Measurements from ENCODE around the gene SHPK. TPM values are rescaled to one million over a fixed set of nuclear protein-coding genes. Genes with fewer than 3 reads are reported as not detected.

Gene SHPK
- total and polyA plus RNA-seq, 5 donors: 2.9 to 5.8 (median 4.9) TPM

GRCh38 chr17:3622977-3623594, 13.0 kb downstream of the SHPK start:
- 94% methylated on average over 16 of the region's 16 CpGs for WGBS
- Histone ChIP-seq H3K27ac (ENCODE audit: low read length) (no peak overlapping the region), H3K27me3 (ENCODE audit: control insufficient read depth, insufficient read depth) (no peaks in the 10 kb centered on the region), H3K4me1 (ENCODE audit: control insufficient read depth, insufficient read depth, low read length) (no peaks in the 10 kb centered on the region), H3K9me3 (ENCODE audit: control insufficient read depth, low read length) (no peaks in the 10 kb centered on the region), H3K4me3 (ENCODE audit: low read length) (no peak overlapping the region)
- peak in 1 of 2 donors; percentile 24 for ATAC-seq
- no peak for DNase-seq
- intact Hi-C loops (cut with DNase I): no loop called here

- Histone ChIP-seq H3K9me3 (ENCODE audit: control insufficient read depth, low read length) (no peaks in the 10 kb centered on the region), H3K4me3 (ENCODE audit: low read length) (no peak overlapping the region), H3K27ac (ENCODE audit: low read length) (no peak overlapping the region), H3K4me1 (ENCODE audit: control insufficient read depth, insufficient read depth, low read length) (no peaks in the 10 kb centered on the region), H3K27me3 (ENCODE audit: control insufficient read depth, insufficient read depth) (no peaks in the 10 kb centered on the region)
- ATAC-seq (no peak), DNase-seq (no peak)
- 97% methylated on average over 8 of the region's 8 CpGs for WGBS
- intact Hi-C loops (cut with DNase I): no loop called here
Measured at GRCh38 chr17:3621146-3621720, 14.8 kb downstream of the SHPK start.

GRCh38 chr17:3615160-3615870, 20.7 kb downstream of the SHPK start:
- Histone ChIP-seq H3K27me3 (ENCODE audit: control insufficient read depth, insufficient read depth) (no peaks in the 10 kb centered on the region), H3K27ac (ENCODE audit: low read length) (no peak overlapping the region), H3K4me1 (ENCODE audit: control insufficient read depth, insufficient read depth, low read length) (no peaks in the 10 kb centered on the region), H3K9me3 (ENCODE audit: control insufficient read depth, low read length) (no peaks in the 10 kb centered on the region), H3K4me3 (ENCODE audit: low read length) (no peak overlapping the region)
- 93% methylated on average over 18 of the region's 18 CpGs for WGBS
- no peak for ATAC-seq
- intact Hi-C loops (cut with DNase I): no loop called here
- no peak for DNase-seq

- no peak overlapping the region for H3K27ac ChIP-seq (ENCODE audit: low read length)
- 95% methylated on average over 6 of the region's 6 CpGs for WGBS
Measured at GRCh38 chr17:3613124-3613523, 22.9 kb downstream of the SHPK start.

GRCh38 chr17:3610523-3610922, 25.5 kb downstream of the SHPK start:
- H3K27ac ChIP-seq (ENCODE audit: low read length): no peak overlapping the region
- WGBS: 76% methylated on average over 14 of the region's 14 CpGs
- no peak overlapping the region for H3K4me3 ChIP-seq (ENCODE audit: low read length)
- DNase-seq: no peak
- peak in 1 of 2 donors; percentile 13 for ATAC-seq
- H3K9me3 ChIP-seq (ENCODE audit: control insufficient read depth, low read length): no peaks in the 10 kb centered on the region
- H3K4me1 ChIP-seq (ENCODE audit: control insufficient read depth, insufficient read depth, low read length): no peaks in the 10 kb centered on the region
- no peaks in the 10 kb centered on the region for H3K27me3 ChIP-seq (ENCODE audit: control insufficient read depth, insufficient read depth)
- intact Hi-C loops (cut with DNase I): no loop called here

More at GRCh38 chr17:3613124-3613523, 22.9 kb downstream of the SHPK start:
- intact Hi-C loops (cut with DNase I): no loop called here
- ATAC-seq: no peak
- no peaks in the 10 kb centered on the region for H3K4me1 ChIP-seq (ENCODE audit: control insufficient read depth, insufficient read depth, low read length)
- H3K27me3 ChIP-seq (ENCODE audit: control insufficient read depth, insufficient read depth): no peaks in the 10 kb centered on the region
- no peaks in the 10 kb centered on the region for H3K9me3 ChIP-seq (ENCODE audit: control insufficient read depth, low read length)
- no peak overlapping the region for H3K4me3 ChIP-seq (ENCODE audit: low read length)
- no peak for DNase-seq

- WGBS: 95% methylated on average over 10 of the region's 10 CpGs
Measured at GRCh38 chr17:3609689-3610088, 26.4 kb downstream of the SHPK start.

GRCh38 chr17:3603870-3604259, 32.2 kb downstream of the SHPK start:
- Histone ChIP-seq H3K27ac (ENCODE audit: low read length) (no peak overlapping the region), H3K4me3 (ENCODE audit: low read length) (no peak overlapping the region), H3K4me1 (ENCODE audit: control insufficient read depth, insufficient read depth, low read length) (no peaks in the 10 kb centered on the region), H3K9me3 (ENCODE audit: control insufficient read depth, low read length) (no peaks in the 10 kb centered on the region), H3K27me3 (ENCODE audit: control insufficient read depth, insufficient read depth) (no peaks in the 10 kb centered on the region)
- intact Hi-C loops (cut with DNase I): no loop called here
- ATAC-seq (no peak), DNase-seq (no peak)
- WGBS: 87% methylated on average over 4 of the region's 4 CpGs

More at GRCh38 chr17:3609689-3610088, 26.4 kb downstream of the SHPK start:
- ATAC-seq (no peak), DNase-seq (no peak)
- intact Hi-C loops (cut with DNase I): no loop called here
- Histone ChIP-seq H3K4me1 (ENCODE audit: control insufficient read depth, insufficient read depth, low read length) (no peaks in the 10 kb centered on the region), H3K4me3 (ENCODE audit: low read length) (no peak overlapping the region), H3K27ac (ENCODE audit: low read length) (no peak overlapping the region), H3K9me3 (ENCODE audit: control insufficient read depth, low read length) (no peaks in the 10 kb centered on the region), H3K27me3 (ENCODE audit: control insufficient read depth, insufficient read depth) (no peaks in the 10 kb centered on the region)

- H3K4me1 ChIP-seq (ENCODE audit: control insufficient read depth, insufficient read depth, low read length): no peaks in the 10 kb centered on the region
- no peak overlapping the region for H3K4me3 ChIP-seq (ENCODE audit: low read length)
- ATAC-seq (no peak), DNase-seq (no peak)
- intact Hi-C loops (cut with DNase I): no loop called here
- 93% methylated on average over 17 of the region's 17 CpGs for WGBS
- H3K27me3 ChIP-seq (ENCODE audit: control insufficient read depth, insufficient read depth): no peaks in the 10 kb centered on the region
- H3K27ac ChIP-seq (ENCODE audit: low read length): no peak overlapping the region
- no peaks in the 10 kb centered on the region for H3K9me3 ChIP-seq (ENCODE audit: control insufficient read depth, low read length)
Measured at GRCh38 chr17:3603119-3603869, 32.8 kb downstream of the SHPK start.

- peak in 1 of 2 donors; percentile 45 for ATAC-seq
- no peaks in the 10 kb centered on the region for H3K27me3 ChIP-seq (ENCODE audit: control insufficient read depth, insufficient read depth)
- intact Hi-C loops (cut with DNase I): no loop called here
- WGBS: 62% methylated on average over 16 of the region's 16 CpGs
- no peak for DNase-seq
- H3K27ac ChIP-seq (ENCODE audit: low read length): no peak overlapping the region
- no peak overlapping the region for H3K4me3 ChIP-seq (ENCODE audit: low read length)
- H3K9me3 ChIP-seq (ENCODE audit: control insufficient read depth, low read length): no peaks in the 10 kb centered on the region
- H3K4me1 ChIP-seq (ENCODE audit: control insufficient read depth, insufficient read depth, low read length): no peaks in the 10 kb centered on the region
Measured at GRCh38 chr17:3602499-3602898, 33.6 kb downstream of the SHPK start.

GRCh38 chr17:3600529-3601205, 35.4 kb downstream of the SHPK start:
- WGBS: 85% methylated on average over 15 of the region's 15 CpGs
- Histone ChIP-seq H3K4me1 (ENCODE audit: control insufficient read depth, insufficient read depth, low read length) (no peaks in the 10 kb centered on the region), H3K27me3 (ENCODE audit: control insufficient read depth, insufficient read depth) (no peaks in the 10 kb centered on the region), H3K27ac (ENCODE audit: low read length) (no peak overlapping the region), H3K9me3 (ENCODE audit: control insufficient read depth, low read length) (no peaks in the 10 kb centered on the region), H3K4me3 (ENCODE audit: low read length) (no peak overlapping the region)
- intact Hi-C loops (cut with DNase I): no loop called here
- no peak for DNase-seq
- no peak for ATAC-seq
